ENCODE data around the gene GTPBP4. TPM values are rescaled to one million over a fixed set of nuclear protein-coding genes. Genes with fewer than 3 reads are reported as not detected.

GTPBP4 gene
- total RNA-seq, 1 donor, result 38.9 TPM

DNA sequence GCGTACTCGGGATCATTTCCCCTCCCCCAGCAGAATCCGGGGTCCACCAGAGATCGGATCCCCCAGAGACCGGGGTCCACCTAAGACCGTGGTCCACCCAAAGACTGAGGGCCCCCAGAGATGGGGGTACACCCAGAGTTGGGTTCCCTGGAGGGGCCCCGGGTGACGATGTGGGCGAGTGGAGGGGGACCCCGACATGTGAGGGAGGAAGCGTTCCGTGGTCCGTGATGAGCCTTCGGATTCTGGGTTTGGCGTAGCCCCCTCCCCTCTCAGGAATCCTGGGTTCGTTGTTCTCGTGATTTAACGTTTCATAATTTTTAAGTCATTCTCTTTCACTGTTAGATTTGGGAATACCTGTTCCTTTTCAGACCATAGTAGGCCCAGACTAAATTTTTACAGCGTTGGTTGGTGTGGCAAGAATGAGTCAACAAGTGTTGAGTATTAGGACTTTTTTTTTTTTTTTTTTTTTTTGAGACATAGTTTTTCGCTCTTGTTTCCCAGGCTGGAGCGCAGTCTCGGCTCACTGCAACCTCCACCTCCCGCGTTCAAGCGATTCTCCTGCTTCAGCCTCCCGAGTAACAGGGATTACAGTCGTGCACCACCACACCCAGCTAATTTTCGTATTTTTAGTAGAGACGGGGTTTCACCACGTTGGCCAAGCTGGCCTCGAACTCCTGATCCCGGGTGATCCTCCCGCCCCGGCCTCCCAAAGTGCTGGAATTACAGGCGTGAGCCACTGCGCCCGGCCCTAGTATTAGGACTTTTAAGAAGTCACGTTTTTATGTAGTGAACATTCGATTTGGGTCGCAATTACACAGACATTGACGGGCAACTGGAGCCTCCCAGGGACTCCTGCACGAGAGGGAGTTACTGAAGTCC lies 672 bp downstream of the GTPBP4 start:
- peak; percentile 40 for DNase-seq (ENCODE audit: low read depth)
- peak overlapping the region; percentile 98 for H3K4me3 ChIP-seq (ENCODE audit: low read depth, low read length)

DNA sequence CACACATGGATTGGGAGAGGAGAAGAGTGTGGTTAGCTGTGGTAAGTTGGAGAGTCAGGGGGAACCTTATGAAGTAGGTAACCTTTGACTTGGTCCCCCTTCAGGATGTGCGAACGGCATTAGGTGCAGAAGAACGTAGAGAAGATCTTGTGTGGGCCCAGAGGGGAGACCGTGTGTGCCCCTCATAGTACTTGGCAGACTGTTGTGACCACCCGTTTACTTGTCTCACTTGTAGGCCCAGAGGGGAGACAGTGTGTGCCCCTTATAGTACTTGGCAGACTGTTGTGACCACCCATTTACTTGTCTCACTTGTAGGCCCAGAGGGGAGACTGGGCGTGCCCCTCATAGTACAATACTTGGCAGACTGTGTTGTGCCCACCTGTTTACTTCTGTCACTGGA lies 2.6 kb downstream of the GTPBP4 start:
- H3K4me3 ChIP-seq (ENCODE audit: low read depth, low read length), result no peak overlapping the region
- DNase-seq (ENCODE audit: low read depth), result no peak
- no peak for TF ChIP-seq CTCF (IDR thresholded peaks at IDR 0.05; ENCODE audit: insufficient read depth, low read depth, low read length)

More for the DNA sequence above, 672 bp downstream of the GTPBP4 start:
- no peak for TF ChIP-seq CTCF (IDR thresholded peaks at IDR 0.05; ENCODE audit: insufficient read depth, low read depth, low read length)

GRCh38 chr10:992467-992866 lies 4.2 kb downstream of the GTPBP4 start:
- DNase-seq (ENCODE audit: low read depth), result no peak
- no peak for TF ChIP-seq CTCF (IDR thresholded peaks at IDR 0.05; ENCODE audit: insufficient read depth, low read depth, low read length)
- no peak overlapping the region for H3K4me3 ChIP-seq (ENCODE audit: low read depth, low read length)

- no peak for TF ChIP-seq CTCF (IDR thresholded peaks at IDR 0.05; ENCODE audit: insufficient read depth, low read depth, low read length)
- DNase-seq (ENCODE audit: low read depth), result peak; percentile 39
- no peak overlapping the region for H3K4me3 ChIP-seq (ENCODE audit: low read depth, low read length)
Observed at GRCh38 chr10:992871-993270, 4.6 kb downstream of the GTPBP4 start.

DNA sequence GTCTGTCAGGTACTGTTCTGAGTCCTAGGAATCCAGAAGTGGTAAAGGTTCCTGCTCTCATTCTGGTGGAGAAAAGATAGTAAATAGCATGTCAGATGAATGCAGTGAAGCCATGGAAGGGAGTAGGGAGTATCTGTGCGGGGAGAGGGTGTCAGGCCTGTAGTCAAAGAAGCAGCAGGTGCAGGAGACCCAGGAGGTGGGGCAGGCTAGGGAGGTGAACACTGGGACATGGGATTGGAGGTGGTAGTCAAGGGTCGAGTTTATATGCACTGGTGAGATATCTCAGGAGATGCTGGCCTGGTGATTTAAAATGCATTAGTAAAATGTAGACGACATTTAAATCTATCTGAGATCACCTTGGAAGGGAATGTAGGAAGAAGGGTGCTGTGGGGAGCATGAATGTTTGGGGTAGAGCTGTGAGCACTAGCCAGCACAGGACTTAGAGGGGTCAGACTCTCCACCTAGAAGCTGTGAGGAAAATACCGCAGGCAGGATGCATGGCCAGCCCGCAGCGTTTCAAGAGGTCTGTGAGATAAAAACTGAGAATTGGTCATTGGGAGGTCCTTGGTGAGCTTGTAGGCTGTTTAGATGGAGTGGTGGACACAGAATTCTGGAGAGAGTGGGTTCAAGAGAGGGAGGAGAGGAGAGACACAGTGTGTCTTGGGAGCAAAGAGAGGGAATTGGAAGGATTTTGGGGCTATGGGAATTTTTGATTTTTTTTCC lies 6.8 kb downstream of the GTPBP4 start:
- H3K4me3 ChIP-seq (ENCODE audit: low read depth, low read length), result no peak overlapping the region
- DNase-seq (ENCODE audit: low read depth), result no peak
- TF ChIP-seq CTCF (IDR thresholded peaks at IDR 0.05; ENCODE audit: insufficient read depth, low read depth, low read length), result no peak

GRCh38 chr10:995559-995926 lies 7.3 kb downstream of the GTPBP4 start:
- no peak for DNase-seq (ENCODE audit: low read depth)
- H3K4me3 ChIP-seq (ENCODE audit: low read depth, low read length), result no peak overlapping the region
- TF ChIP-seq CTCF (IDR thresholded peaks at IDR 0.05; ENCODE audit: insufficient read depth, low read depth, low read length), result no peak
